HG03066 (cell line): ENCODE data around the gene CHST11.
"Not testable (repeated sequence)": the region's sequence is repeated elsewhere in the genome, so short reads cannot be mapped to it uniquely, and the experiment has no call there.

Source experiments
- ATAC-seq: cut with Tn5 transposase; IDR thresholded peaks from one replicate; pipeline ENCODE4 v1.9.1; 2021; ENCODE audit warnings: low read depth; ENCODE audit not compliant: unreplicated experiment

CHST11 gene

DNA sequence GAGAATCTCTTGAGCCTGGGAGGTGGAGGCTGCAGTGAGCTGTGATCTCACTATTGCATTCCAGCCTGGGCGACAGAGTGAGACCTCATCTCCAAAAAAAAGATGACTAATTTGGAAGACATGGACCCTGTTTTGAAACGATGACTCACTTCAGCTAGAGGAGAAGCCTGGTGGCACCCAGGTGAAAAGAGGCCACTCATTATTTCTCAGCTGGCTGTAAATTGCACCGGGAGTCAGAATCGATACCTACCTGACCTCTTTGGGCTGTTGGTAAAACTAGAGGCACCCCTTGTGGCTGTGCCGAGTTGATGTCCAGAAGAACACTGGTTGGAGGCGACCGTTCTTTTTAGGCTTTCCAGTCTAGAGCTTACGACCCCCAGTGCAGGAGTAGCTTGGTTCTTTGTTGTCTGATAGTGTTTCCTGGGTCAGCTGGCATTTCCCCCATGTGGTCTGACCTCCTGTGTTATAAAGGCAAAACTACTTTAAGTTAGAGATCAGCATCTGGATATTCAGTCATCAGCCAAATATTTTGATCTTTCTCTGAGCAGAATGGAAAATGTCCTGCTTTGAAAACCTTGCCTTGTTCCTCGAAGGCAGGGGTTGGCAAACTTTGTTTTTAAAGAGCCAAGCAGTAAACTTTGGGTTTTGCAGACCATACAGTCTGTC, 93.2 kb downstream of the CHST11 start:
- ATAC-seq: no peak

DNA sequence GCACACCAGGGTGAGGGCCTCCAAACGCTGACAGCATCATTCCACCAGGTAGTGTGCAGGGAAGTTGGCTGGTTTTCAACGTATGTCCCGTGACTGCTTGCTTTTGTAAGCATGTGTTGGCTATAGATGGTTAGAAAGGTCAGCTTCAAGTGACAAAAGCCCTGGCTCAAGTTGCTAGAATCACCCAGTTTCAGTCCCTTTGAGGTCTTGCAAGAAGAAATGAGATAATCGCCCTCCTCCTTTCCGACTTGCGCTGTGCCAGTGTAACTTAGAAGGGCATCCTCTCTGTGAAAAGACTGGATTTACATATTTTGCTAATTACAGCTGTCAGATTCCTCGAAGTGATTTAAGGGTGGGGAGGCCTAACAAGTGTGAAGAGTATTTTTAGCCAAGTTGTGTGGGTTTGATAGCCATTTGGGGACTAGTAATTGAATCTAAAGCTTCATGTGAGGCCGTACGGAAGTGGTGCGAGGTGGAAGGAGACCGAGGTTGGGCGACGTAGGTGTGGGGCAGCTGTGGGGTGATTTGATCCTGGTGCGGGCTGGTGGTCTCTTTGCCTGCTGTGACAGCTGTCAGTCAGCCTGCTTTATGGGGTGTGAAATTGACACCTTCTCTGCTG, 94.7 kb downstream of the CHST11 start:
- ATAC-seq: peak; percentile 66

DNA sequence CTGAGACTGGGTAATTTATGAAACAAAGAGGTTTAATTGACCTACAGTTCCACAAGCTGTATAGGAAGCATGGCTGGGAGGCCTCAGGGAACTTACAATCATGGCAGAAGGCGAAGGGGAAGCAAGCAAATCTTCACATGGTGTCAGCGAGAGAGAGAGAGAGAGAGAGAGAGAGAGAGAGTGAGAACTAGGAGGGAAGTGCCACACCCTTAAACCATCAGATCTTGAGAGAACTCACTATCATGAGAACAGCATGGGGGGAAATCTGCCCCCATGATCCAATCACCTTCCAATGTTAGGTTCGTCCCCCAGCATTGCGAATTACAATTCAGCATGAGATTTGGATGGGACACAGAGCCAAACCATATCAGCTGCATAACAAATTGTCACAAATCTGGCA, 96.7 kb downstream of the CHST11 start:
- no peak for ATAC-seq

DNA sequence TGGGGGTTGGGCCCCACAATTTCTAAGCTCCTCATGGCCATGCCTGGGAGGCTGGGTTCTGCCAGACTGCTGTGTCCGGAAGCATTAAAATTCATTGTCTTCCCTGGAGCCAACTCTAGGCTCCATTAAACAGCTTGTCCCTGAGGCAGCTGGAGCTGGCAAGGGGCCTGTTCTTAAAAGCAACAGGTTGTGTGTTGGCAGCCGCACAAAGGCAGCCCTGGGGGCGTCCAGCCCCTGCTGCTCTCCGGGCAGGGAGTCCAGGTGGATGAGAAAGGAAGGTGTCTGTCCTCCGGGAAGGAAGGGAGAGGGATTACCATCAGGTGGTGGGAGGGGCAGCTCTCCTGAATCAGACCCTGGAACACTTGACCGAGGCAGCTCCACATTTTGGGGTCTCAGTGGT, 98.9 kb downstream of the CHST11 start:
- ATAC-seq: no peak

DNA sequence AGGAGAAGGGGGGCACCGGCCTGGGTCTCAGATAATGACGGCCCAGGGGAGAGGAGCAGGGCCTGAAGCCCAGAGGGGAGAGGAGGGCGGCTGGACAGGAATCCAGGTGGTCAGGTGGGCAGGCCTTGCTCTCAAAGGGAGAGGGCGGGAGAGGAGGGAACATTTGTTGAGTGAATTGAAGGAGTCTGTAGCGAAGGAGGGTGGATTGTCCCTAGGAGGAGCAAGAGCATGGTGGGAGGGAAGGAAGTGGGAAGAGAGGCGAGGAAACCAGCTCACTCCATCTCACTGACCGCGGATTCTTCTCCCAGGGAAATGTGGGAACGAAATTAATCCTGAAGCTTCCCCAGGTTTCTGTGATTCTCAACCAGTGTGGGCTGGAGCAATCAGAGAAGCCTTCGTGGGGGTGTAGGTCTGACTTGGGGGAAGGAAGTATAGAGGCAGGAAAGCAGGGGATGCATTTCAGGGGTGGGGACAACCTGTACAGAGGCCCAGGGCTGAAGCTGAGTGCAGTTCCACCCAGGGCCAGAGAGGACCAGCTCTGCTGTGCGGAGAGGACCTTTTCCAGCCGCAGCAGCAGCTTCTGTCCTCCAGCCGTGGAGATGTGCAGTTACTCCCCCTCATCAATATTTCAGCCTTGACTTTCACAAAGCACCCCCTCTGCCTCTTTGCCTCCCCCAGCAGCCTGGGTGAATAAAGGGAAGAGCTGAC, 100.9 kb downstream of the CHST11 start:
- ATAC-seq: no peak

DNA sequence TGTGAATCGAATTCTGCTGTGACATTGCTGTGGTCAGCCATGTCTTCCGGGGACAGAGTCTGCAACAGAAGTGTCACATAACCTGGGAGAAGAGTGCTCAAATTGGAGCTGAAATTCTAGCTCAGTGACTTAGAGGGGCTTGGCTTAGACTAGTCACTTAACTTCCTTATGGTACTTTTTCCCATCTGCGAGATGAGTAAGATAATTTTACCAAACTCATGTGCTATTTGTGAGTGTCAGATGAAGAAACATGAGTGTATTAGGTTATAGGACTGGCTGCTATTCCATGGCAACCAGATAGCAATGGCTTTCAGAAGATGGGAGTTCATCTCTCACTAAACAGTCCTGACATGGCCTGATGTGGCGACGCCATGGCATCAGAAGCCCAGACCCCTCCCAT, 104.1 kb downstream of the CHST11 start:
- ATAC-seq: no peak

DNA sequence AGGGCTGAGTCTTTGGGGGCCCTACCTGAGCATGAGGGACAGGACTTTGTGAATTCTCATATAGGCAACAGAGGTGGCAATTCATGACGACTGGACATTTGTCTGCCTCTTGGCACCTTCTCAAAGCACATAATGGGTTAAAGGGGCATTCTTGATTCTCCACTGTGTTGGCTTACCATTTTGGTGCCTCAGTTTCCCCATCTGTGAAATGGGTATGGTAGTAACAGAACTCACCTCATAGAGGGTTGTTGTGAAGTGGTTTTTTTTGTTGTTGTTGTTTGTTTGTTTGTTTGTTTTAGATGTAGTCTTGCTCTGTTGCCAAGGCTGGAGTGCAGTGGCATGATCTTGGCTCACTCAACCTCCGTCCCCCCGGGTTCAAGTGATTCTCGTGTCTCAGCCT, 106.0 kb downstream of the CHST11 start:
- no peak for ATAC-seq

DNA sequence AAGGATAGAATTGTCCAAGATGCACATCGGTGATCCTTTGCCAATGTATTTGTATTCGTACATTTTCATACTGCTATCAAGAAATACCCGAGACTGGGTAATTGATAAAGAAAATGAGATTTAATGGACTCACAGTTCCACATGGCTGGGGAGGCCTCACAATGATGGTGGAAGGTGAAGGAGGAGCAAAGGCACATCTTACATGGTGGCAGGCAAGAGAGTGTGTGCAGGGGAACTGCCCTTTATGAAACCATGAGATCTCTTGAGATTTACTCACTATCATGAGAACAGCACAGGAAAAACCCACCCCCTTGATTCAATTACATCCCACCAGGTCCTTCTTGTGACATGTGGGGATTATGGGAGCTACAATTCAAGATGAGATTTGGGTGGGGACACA, 107.9 kb downstream of the CHST11 start:
- not testable (repeated sequence) for ATAC-seq

DNA sequence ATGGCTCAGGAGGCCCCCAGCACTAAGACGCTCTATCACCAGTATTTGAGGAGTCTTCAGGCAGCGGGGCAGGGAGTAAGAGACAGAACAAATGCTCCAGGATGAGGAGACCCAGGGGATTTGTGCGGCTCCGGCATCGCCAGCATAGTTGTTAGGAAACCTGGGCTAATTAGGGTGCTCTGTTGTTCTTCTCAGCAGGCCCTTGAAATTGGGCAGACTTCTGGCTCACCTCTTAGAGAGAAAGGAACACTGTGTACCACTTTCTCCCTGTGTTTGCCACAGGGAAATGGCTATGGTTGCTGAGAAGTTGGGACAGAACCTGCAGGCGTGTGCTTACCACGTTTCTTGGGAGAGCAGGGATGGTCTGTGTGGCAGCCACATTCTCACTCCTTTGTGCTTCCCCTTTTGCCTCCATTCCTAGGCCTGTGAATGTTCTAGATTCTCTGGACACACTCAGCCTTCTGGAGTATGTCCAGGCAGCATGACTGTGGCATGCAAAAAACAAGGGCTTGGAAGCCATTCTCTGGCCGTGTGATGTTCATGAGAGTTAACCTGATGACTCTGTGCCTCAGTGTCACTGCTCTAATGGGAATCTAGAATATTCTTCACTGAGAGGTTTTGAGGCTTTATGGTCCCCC, 109.0 kb downstream of the CHST11 start:
- no peak for ATAC-seq

DNA sequence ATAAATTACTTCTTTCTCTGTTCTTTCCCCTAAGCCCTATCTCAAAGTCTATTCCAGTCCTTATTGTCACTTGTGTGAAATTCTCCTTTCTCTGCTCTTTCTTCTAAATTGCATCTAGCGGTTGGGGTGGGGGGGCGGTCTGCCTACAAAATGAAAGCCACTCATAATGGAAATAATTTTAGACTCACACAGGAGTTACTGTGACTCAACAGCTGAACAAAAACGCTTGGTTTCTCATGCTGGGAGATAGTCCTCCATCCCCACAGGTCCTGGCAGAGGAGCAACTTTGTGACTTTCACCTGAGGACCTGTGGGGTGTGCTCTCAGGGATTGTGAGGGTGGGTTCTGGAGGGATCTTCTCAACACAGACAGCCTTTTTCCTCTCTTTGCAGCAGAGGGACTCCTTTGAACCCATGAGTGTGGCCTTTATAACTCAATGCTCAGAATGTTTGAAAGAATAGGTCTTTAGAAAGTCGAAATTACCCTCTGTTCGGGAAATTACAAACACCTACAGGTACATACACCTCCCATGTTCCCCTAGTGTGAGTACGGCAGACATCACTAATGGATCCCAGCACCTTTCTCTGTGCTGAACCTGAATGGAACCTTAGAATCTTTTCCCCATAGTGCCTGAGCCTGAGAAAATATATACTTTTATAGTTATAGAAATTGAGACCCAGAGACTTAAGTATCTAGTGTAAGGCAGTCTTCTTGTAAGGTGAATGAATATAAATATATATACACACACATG, 109.7 kb downstream of the CHST11 start:
- no peak for ATAC-seq

DNA sequence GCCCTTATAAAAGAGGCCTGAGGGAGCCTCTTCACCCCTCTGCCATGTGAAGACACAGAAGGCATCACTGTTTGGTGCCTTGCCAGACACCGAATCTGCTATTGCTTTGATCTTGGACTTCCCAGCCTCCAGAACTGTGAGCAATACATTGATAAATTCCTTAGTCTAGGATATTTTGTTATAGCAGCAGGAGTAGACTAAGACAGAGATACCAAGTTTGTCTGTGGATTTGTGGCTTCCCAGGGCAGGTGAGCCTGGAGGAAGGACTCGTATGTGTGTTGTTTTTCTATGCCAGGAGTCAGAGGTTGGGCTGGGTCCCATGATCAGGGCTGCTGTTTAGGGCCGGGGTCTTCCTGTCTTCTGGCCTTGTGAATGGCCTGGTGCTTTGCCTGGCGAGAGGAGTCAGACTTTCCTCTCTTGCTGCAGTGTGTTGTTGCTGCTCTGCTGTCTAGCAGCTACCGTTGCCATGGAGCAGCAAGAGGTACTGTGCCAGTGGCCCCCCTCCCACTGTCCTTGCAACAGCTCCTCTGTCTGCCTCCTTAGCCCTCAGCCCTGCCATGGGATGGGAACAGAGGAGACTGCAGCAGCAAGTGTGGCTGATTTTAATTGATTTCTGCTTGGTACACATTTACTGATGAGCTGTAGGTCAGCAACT, 111.2 kb downstream of the CHST11 start:
- ATAC-seq: no peak

DNA sequence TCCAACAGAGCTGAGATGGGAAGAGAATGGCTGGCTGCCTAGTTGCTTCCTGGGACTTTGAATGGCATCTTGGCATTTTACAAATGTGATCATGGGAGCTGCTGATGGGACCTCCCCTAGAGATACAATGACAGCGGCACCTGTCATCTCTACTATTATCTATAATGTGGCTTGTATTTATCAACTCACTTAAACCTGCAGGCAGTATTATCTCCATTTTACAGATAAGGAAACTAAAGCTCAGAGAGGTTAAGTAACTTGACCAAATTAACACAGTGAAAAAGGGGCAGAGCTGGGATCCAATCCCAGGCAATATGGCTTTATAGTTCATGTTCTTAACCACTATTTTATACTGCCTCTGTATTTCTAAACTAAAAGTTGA, 111.7 kb downstream of the CHST11 start:
- ATAC-seq: no peak

DNA sequence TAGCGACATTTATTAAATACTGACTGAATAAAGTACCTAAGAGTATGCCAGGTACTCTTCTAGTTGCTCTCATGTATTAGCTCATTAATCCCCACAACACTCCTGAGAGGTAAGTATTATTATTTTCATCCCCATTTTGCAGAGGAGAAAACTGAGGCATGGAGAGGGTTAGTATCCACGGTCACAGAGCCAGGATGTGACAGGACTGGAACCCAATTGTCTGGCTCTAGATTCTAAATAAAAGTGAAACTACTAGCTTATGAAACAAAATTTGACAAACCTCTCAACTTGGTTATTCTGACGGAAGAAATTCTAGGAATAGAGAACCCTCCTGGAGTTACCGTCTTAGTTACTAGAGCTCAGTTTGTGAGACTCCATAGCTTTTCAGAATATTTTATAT, 112.2 kb downstream of the CHST11 start:
- no peak for ATAC-seq

DNA sequence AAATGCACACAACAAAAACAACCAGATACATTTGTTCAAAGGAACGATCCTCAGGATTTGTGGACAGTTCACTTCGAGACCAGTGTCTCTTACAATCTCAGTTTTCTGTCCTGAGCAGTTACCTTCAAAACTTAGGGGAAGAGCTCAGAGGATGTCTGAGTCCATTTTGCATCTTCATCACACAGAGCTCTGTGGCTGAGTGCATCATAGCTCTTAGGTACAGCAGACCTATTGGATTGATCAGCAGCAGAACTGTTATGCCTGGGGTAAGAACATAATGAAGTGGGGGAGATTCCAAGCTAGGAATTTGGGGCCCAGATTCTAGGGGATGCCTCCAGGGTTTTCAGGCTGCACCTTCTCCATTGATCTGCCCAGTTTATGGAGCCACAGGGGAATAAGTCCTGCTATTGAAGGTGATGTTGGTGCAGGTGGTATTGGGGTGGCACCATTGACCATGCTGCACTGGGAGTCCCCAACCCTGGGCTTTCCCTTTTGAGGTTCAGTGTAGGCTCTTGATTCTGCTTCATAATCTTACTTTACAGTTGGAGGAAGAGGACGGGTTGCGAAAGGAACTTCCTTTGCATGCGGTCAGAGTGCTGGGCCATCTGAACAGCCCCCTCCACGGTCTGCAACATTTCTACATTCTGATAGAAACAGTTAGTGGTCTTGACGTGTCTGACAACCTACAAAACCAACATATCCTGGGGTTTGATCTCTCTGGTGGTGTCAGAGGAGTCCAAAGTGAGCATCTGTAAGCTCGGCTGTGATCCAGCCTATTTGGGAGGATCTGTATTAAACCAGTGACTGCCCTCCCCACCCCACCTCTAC, 112.8 kb downstream of the CHST11 start:
- peak; percentile 77 for ATAC-seq

DNA sequence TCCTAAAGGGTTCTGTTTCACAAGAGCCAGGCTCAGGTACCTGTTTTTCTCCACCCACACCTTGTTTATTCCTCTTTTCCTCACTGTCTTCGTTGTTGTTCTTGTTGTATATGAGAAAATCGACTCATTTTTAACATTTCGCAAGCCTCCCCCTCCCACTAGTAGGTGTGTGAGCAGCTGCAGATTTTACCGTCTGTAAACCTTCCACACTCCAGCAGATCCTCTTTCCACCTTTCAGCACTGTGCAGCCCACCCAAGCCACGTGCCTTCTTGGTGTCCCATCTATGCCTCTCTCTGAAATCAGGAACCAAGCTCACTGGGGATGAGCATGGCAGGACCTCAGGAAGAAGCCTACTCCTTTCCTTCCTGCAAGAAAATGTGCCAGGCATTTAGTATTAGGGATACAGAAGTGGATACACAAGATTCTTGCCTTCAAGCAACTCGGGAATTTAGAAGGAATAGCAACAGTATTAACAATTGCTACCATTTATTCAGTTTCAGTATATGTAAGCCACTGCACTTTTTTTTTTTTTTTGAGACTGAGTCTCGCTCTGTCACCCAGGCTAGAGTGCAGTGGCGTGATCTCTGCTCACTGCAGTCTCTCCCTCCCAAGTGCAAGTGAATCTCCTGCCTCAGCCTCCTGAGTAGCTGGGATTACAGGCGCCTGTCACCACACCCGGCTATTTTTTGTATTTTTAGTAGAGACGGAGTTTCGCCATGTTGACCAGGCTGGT, 113.6 kb downstream of the CHST11 start:
- ATAC-seq: peak; percentile 15

DNA sequence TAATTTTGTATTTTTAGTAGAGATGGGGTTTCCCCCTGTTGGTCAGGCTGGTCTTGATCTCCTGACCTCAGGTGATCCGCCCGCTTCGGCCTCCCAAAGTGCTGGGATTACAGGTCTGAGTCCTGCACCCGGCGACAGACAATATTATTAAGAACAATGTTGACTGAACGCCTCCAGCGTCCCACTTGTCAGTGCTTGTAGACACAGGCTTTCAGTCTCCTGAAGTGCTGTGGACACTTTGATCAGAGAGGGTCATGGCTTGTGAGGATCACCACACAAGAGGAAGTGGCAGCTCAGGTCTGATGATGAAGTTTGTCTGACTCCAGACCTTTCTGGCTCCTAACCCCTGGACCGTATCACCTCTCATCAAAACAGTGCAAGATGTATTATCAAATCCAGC, 114.6 kb downstream of the CHST11 start:
- ATAC-seq: no peak

DNA sequence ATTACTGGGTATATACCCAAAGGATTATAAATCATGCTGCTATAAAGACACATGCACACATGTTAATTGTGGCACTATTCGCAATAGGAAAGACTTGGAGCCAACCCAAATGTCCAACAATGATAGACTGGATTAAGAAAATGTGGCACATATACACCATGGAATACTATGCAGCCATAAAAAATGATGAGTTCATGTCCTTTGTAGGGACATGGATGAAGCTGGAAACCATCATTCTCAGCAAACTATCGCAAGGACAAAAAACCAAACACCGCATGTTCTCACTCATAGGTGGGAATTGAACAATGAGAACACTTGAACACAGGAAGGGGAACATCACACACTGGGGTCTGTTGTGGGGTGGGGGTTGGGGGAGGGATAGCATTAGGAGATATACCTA, 117.6 kb downstream of the CHST11 start:
- not testable (repeated sequence) for ATAC-seq

DNA sequence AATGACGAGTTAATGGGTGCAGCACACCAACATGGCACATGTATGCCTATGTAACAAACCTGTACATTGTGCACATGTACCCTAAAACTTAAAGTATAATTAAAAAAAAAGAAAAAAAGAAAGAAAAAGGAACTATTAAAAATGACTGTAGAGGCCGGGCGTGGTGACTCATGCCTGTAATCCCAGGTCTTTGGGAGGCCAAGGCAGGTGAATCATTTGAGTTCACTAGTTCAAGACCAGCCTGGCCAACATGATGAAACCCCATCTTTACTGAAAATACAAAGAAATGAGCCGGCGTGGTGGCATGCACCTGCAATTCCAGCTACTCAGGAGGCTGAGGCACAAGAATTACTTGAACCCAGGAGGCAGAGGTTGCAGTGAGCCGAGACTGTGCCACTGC, 118.0 kb downstream of the CHST11 start:
- not testable (repeated sequence) for ATAC-seq
